Hepatocyte (in vitro differentiated cells): ENCODE measurements around the gene RELCH.

Experiments used
- CTCF ChIP-seq: fragments of 200-600 bp; sonication (generic); IDR thresholded peaks from 2 replicates; pipeline ENCODE4 v1.5.1; 2016; ENCODE audit warnings: antibody characterized with exemption, mild to moderate bottlenecking; ENCODE audit not compliant: poor library complexity
- EZH2 ChIP-seq: fragments of 200-600 bp; sonication (generic); IDR thresholded peaks from 2 replicates; pipeline ENCODE4 v1.6.1; 2016; ENCODE audit warnings: antibody characterized with exemption, mild to moderate bottlenecking, borderline replicate concordance

GRCh38 chr18:62144338-62144737, 42.7 kb upstream of the RELCH start:
- TF ChIP-seq EZH2 (no peak), CTCF (no peak)
